ENCODE results near the gene ZNF474. TPM values are rescaled to one million over a fixed set of nuclear protein-coding genes. Genes with fewer than 3 reads are reported as not detected.
"Not testable (repeated sequence)": the region's sequence is repeated elsewhere in the genome, so short reads cannot be mapped to it uniquely, and the experiment has no call there.

Gene ZNF474
- total RNA-seq, 6 experiments from 2014 or later = 0.10 to 0.28 (median 0.16) TPM; not detected in 1

GRCh38 chr5:122091936-122092600 is 37.3 kb upstream of the ZNF474 start:
- Mint-ChIP-seq H3K36me3 (ENCODE audit: low read depth) (peaks cover 8% of the 10 kb centered on the region), H3K9me3 (no peaks in the 10 kb centered on the region), H3K27ac (peak overlapping the region; percentile 95), H3K27me3 (ENCODE audit: insufficient read depth) (no peaks in the 10 kb centered on the region), H3K4me1 (ENCODE audit: low read depth) (peaks cover 85% of the 10 kb centered on the region), H3K4me3 (peak overlapping the region; percentile 84)
- peak; percentile 74 for DNase-seq
- TF ChIP-seq CTCF (IDR thresholded peaks at IDR 0.05) = peak; percentile 82

- Mint-ChIP-seq H3K4me3 (peak overlapping the region; percentile 84), H3K27ac (peak overlapping the region; percentile 95), H3K9me3 (no peaks in the 10 kb centered on the region), H3K36me3 (ENCODE audit: low read depth) (peaks cover 4% of the 10 kb centered on the region), H3K4me1 (ENCODE audit: low read depth) (peaks cover 86% of the 10 kb centered on the region), H3K27me3 (ENCODE audit: insufficient read depth) (no peaks in the 10 kb centered on the region)
- DNase-seq = peak; percentile 94
- TF ChIP-seq CTCF (IDR thresholded peaks at IDR 0.05) = peak; percentile 18; the same call in 1 of the 2 replicates
Observed at GRCh38 chr5:122093415-122094180, 35.7 kb upstream of the ZNF474 start.

- peak overlapping the region; percentile 71 for H3K4me3 Mint-ChIP-seq
- H3K27ac Mint-ChIP-seq = peak overlapping the region; percentile 95
- not testable (repeated sequence) for H3K36me3 Mint-ChIP-seq (ENCODE audit: low read depth); H3K9me3 Mint-ChIP-seq; H3K27me3 Mint-ChIP-seq (ENCODE audit: insufficient read depth); DNase-seq
- H3K4me1 Mint-ChIP-seq (ENCODE audit: low read depth) = peaks cover 86% of the 10 kb centered on the region
Observed at GRCh38 chr5:122094251-122094650, 35.1 kb upstream of the ZNF474 start.

GRCh38 chr5:122095158-122095557 is 34.2 kb upstream of the ZNF474 start:
- no peak for TF ChIP-seq CTCF (IDR thresholded peaks at IDR 0.05)
- Mint-ChIP-seq H3K4me3 (peak overlapping the region; percentile 31), H3K36me3 (ENCODE audit: low read depth) (no peaks in the 10 kb centered on the region), H3K4me1 (ENCODE audit: low read depth) (peaks cover 84% of the 10 kb centered on the region), H3K27me3 (ENCODE audit: insufficient read depth) (no peaks in the 10 kb centered on the region), H3K9me3 (no peaks in the 10 kb centered on the region), H3K27ac (peak overlapping the region; percentile 95)
- DNase-seq = no peak

GRCh38 chr5:122097391-122097790 is 32.0 kb upstream of the ZNF474 start:
- no peak overlapping the region for H3K4me3 Mint-ChIP-seq
- no peaks in the 10 kb centered on the region for H3K27me3 Mint-ChIP-seq (ENCODE audit: insufficient read depth)
- no peaks in the 10 kb centered on the region for H3K9me3 Mint-ChIP-seq
- H3K36me3 Mint-ChIP-seq (ENCODE audit: low read depth) = no peaks in the 10 kb centered on the region
- H3K4me1 Mint-ChIP-seq (ENCODE audit: low read depth) = peaks cover 74% of the 10 kb centered on the region
- no peak for DNase-seq
- H3K27ac Mint-ChIP-seq = peak overlapping the region; percentile 13; the same call in 1 of the 2 replicates
- no peak for TF ChIP-seq CTCF (IDR thresholded peaks at IDR 0.05)
